Esophagus squamous epithelium (tissue), 4 donors: Measurements from ENCODE around the gene NLGN4X.

Experiments
- POLR2A ChIP-seq, 4 donors: fragments of 450-650 bp; IDR thresholded peaks; one replicate each; pipeline ENCODE4 v1.6.1; 2017; ENCODE audit warnings: antibody characterized with exemption in 4 of 4, mild to moderate bottlenecking in 4 of 4, moderate library complexity in 3 of 4
- TF ChIP-seq, protein P1 (sequence below), 6 experiments: fragments of 450-650 bp in 4 of 6; fragments of 200-600 bp in 2 of 6; sonication (generic) in 2 of 6; IDR thresholded peaks; one replicate each; pipeline ENCODE4 v1.5.1; 2016 to 2019; ENCODE audit warnings: antibody characterized with exemption in 6 of 6, mild to moderate bottlenecking in 4 of 6, moderate library complexity in 4 of 6

DNA sequence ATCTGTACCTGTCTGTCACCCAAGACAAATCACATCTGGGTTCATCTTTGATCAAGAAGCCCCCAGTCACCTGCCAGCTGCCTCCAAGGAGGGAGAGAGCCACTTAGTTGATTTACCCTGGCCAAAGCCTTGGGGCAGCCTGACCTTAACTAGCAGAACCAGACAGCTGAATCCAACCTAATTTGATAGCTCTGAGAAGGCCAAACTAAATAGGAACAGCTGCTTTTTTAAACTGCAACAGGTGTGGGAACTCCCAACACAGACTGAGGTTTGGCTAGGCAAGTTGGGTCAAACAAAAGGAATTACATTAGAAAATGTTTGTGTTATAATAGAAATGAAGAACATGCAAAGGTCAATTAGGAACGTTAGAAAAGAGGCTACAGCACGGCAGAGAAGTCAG, 375.7 kb downstream of the NLGN4X start:
- TF ChIP-seq, protein P1, sequence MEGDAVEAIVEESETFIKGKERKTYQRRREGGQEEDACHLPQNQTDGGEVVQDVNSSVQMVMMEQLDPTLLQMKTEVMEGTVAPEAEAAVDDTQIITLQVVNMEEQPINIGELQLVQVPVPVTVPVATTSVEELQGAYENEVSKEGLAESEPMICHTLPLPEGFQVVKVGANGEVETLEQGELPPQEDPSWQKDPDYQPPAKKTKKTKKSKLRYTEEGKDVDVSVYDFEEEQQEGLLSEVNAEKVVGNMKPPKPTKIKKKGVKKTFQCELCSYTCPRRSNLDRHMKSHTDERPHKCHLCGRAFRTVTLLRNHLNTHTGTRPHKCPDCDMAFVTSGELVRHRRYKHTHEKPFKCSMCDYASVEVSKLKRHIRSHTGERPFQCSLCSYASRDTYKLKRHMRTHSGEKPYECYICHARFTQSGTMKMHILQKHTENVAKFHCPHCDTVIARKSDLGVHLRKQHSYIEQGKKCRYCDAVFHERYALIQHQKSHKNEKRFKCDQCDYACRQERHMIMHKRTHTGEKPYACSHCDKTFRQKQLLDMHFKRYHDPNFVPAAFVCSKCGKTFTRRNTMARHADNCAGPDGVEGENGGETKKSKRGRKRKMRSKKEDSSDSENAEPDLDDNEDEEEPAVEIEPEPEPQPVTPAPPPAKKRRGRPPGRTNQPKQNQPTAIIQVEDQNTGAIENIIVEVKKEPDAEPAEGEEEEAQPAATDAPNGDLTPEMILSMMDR (IDR thresholded peaks at IDR 0.05), result no peak
- TF ChIP-seq POLR2A (IDR thresholded peaks at IDR 0.05), result no peak
